Hepatocyte (in vitro differentiated cells): ENCODE data around the gene CAPZA2. TPM values are rescaled to one million over a fixed set of nuclear protein-coding genes. Genes with fewer than 3 reads are reported as not detected.
"Not testable (repeated sequence)": the region's sequence is repeated elsewhere in the genome, so short reads cannot be mapped to it uniquely, and the experiment has no call there.

Experiments used
- DNase-seq: peaks from one replicate; pipeline ENCODE4 v3.0.0-alpha.2; 2016; ENCODE audit warnings: low spot score
- H2AFZ ChIP-seq: fragments of 200-600 bp; sonication (generic); 2 replicates; pipeline ENCODE4 v1.6.0; 2016; ENCODE audit warnings: antibody characterized with exemption, mild to moderate bottlenecking
- H3K27ac ChIP-seq: fragments of 200-600 bp; sonication (generic); 2 replicates; pipeline ENCODE4 v1.5.1; 2016; ENCODE audit warnings: mild to moderate bottlenecking
- H3K27me3 ChIP-seq: fragments of 200-600 bp; sonication (generic); 2 replicates; pipeline ENCODE4 v1.6.1; 2016
- H3K36me3 ChIP-seq: fragments of 200-600 bp; sonication (generic); replicated peaks from 2 replicates; pipeline ENCODE4 v1.5.1; 2016; ENCODE audit warnings: low read depth; ENCODE audit not compliant: insufficient read depth
- H3K4me1 ChIP-seq: fragments of 200-600 bp; sonication (generic); 2 replicates; pipeline ENCODE4 v1.5.1; 2016; ENCODE audit warnings: mild to moderate bottlenecking, moderate library complexity; ENCODE audit not compliant: insufficient read depth
- H3K4me2 ChIP-seq: fragments of 200-600 bp; sonication (generic); 2 replicates; pipeline ENCODE4 v1.6.0; 2016
- H3K4me3 ChIP-seq: fragments of 200-600 bp; sonication (generic); 2 replicates; pipeline ENCODE4 v1.5.1; 2016; ENCODE audit warnings: mild to moderate bottlenecking
- H3K79me2 ChIP-seq: fragments of 200-600 bp; sonication (generic); 2 replicates; pipeline ENCODE4 v1.6.0; 2017; ENCODE audit warnings: mild to moderate bottlenecking
- H3K9me2 ChIP-seq: fragments of 200-600 bp; sonication (generic); replicated peaks from 2 replicates; pipeline ENCODE4 v1.6.0; 2017; ENCODE audit warnings: mild to moderate bottlenecking; ENCODE audit not compliant: insufficient read depth
- H3K9me3 ChIP-seq: fragments of 200-600 bp; sonication (generic); 2 replicates; pipeline ENCODE4 v1.5.1; 2016; ENCODE audit warnings: low read depth, mild to moderate bottlenecking
- H4K20me1 ChIP-seq: fragments of 200-600 bp; sonication (generic); 2 replicates; pipeline ENCODE4 v1.6.0; 2016; ENCODE audit warnings: mild to moderate bottlenecking; ENCODE audit not compliant: insufficient read depth, poor library complexity, severe bottlenecking
- CTCF ChIP-seq: fragments of 200-600 bp; sonication (generic); IDR thresholded peaks from 2 replicates; pipeline ENCODE4 v1.5.1; 2016; ENCODE audit warnings: antibody characterized with exemption, mild to moderate bottlenecking; ENCODE audit not compliant: poor library complexity
- EZH2 ChIP-seq: fragments of 200-600 bp; sonication (generic); IDR thresholded peaks from 2 replicates; pipeline ENCODE4 v1.6.1; 2016; ENCODE audit warnings: antibody characterized with exemption, mild to moderate bottlenecking, borderline replicate concordance
- EZH2phosphoT487 ChIP-seq: fragments of 200-600 bp; sonication (generic); IDR thresholded peaks from one replicate; pipeline ENCODE4 v1.6.1; 2018; ENCODE audit warnings: antibody characterized with exemption, mild to moderate bottlenecking, low read depth, moderate library complexity; ENCODE audit not compliant: unreplicated experiment, severe bottlenecking
- WGBS: methylation state at CpG from one replicate; pipeline ENCODE4 v1.1.6; 2016; ENCODE audit warnings: low lambda C conversion rate; ENCODE audit errors: missing lambda C conversion rate; 5-methylcytosine and 5-hydroxymethylcytosine counted together
- polyA plus RNA-seq: library from polyadenylated mRNA; unstranded; fragments of >200 nt; fragmentation: Nextera tagmentation; extraction: Ambion mirVana; gene quantifications from 2 replicates; pipeline ENCODE4 v1.2.1, GENCODE V29; 2016
- total RNA-seq: library from RNA; depleted of rRNA; stranded (reverse); fragments of >200 nt; gene quantifications from 2 replicates; pipeline ENCODE4 v1.2.3, GENCODE V29; 2014

The CAPZA2 gene
- total and polyA plus RNA-seq, 2 experiments from 2014 or later = 151 to 154 TPM

GRCh38 chr7:116956477-116956804 is 94.1 kb downstream of the CAPZA2 start:
- no peaks in the 10 kb centered on the region for H3K9me2 ChIP-seq
- peaks cover 70% of the 10 kb centered on the region for H3K79me2 ChIP-seq
- H3K36me3 ChIP-seq = no peaks in the 10 kb centered on the region
- DNase-seq = no peak
- H2AFZ ChIP-seq = no peak overlapping the region
- peak overlapping the region; percentile 100 for H3K27ac ChIP-seq
- no peak for TF ChIP-seq EZH2phosphoT487
- no peak for TF ChIP-seq EZH2
- TF ChIP-seq CTCF = no peak
- WGBS = 87% methylated on average over 2 of the region's 2 CpGs
- no peaks in the 10 kb centered on the region for H3K9me3 ChIP-seq
- H3K27me3 ChIP-seq = no peaks in the 10 kb centered on the region
- peaks cover 27% of the 10 kb centered on the region for H3K4me1 ChIP-seq
- peaks cover 3% of the 10 kb centered on the region for H4K20me1 ChIP-seq
- peak overlapping the region; percentile 86 for H3K4me2 ChIP-seq
- H3K4me3 ChIP-seq = no peak overlapping the region

GRCh38 chr7:116957874-116958273 is 95.5 kb downstream of the CAPZA2 start:
- Histone ChIP-seq H3K27ac (no peak overlapping the region), H3K36me3 (no peaks in the 10 kb centered on the region), H2AFZ (no peak overlapping the region), H3K27me3 (no peaks in the 10 kb centered on the region), H3K9me3 (no peaks in the 10 kb centered on the region), H4K20me1 (peaks cover 3% of the 10 kb centered on the region), H3K4me1 (peaks cover 17% of the 10 kb centered on the region), H3K4me2 (no peak overlapping the region), H3K79me2 (peaks cover 84% of the 10 kb centered on the region), H3K4me3 (no peak overlapping the region), H3K9me2 (no peaks in the 10 kb centered on the region)
- no peak for TF ChIP-seq CTCF
- no peak for TF ChIP-seq EZH2phosphoT487
- TF ChIP-seq EZH2 = no peak
- no peak for DNase-seq
- WGBS = 75% methylated on average over 2 of the region's 2 CpGs

GRCh38 chr7:116961966-116962673 is 99.7 kb downstream of the CAPZA2 start:
- H3K9me3 ChIP-seq, H3K27me3 ChIP-seq, H3K9me2 ChIP-seq, H3K4me1 ChIP-seq, H3K27ac ChIP-seq, H4K20me1 ChIP-seq, H2AFZ ChIP-seq, H3K4me2 ChIP-seq, H3K4me3 ChIP-seq, H3K36me3 ChIP-seq, DNase-seq: not testable (repeated sequence)
- H3K79me2 ChIP-seq = peaks cover 94% of the 10 kb centered on the region
- 96% methylated on average over 4 of the region's 4 CpGs for WGBS

GRCh38 chr7:116963234-116963633 is 100.8 kb downstream of the CAPZA2 start:
- H3K4me3 ChIP-seq = no peak overlapping the region
- H3K4me2 ChIP-seq = no peak overlapping the region
- no peaks in the 10 kb centered on the region for H3K9me2 ChIP-seq
- no peaks in the 10 kb centered on the region for H4K20me1 ChIP-seq
- no peak overlapping the region for H2AFZ ChIP-seq
- TF ChIP-seq EZH2phosphoT487 (no peak), CTCF (no peak), EZH2 (no peak)
- DNase-seq = no peak
- no peaks in the 10 kb centered on the region for H3K27me3 ChIP-seq
- peaks cover 93% of the 10 kb centered on the region for H3K79me2 ChIP-seq
- no peak overlapping the region for H3K27ac ChIP-seq
- no peaks in the 10 kb centered on the region for H3K9me3 ChIP-seq
- no peaks in the 10 kb centered on the region for H3K4me1 ChIP-seq
- no peaks in the 10 kb centered on the region for H3K36me3 ChIP-seq
